Testis (tissue), 2 donors: ENCODE measurements around the gene SCGB1A1.

Source experiments
- POLR2A ChIP-seq: fragments of 450-650 bp; IDR thresholded peaks from one replicate; pipeline ENCODE4 v1.6.1; 2017; ENCODE audit warnings: antibody characterized with exemption, mild to moderate bottlenecking, moderate library complexity
- TF ChIP-seq, protein P1 (sequence below), 3 experiments: fragments of 450-650 bp in 2 of 3; fragments of 200-600 bp in 1 of 3; sonication (generic) in 1 of 3; IDR thresholded peaks; one replicate each; pipeline ENCODE4 v1.5.1; 2016 to 2019; ENCODE audit warnings: antibody characterized with exemption in 3 of 3, mild to moderate bottlenecking in 2 of 3, moderate library complexity in 1 of 3

DNA sequence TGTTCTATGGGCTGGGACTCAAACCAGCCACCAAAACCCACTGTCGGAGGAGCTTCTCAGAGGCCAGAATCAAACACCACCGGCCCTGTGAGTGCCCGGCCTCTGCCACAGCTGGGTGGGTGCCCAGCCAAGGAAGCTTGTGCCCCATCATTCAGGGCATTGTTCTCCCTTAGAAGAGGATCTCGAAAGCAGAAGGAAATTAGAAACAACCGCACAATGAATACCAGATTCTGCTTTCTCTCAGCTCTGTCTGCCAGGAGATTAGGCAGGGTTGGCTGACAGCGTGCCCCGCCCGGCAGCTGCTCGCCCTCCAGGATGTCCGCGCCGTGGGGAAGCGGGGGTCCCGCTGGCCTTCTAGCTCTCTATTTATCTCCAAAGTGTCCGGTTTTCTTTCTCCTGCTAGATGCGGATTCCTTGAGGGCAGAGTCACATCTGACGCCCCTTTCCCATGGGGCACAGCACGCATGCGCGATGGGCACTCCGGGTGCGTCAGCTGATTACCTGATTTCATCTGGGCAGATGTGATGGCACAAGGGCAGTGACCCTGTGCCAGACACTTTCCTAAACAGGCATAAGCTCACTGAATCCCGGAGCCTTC is 25.5 kb downstream of the SCGB1A1 start:
- TF ChIP-seq, protein P1, sequence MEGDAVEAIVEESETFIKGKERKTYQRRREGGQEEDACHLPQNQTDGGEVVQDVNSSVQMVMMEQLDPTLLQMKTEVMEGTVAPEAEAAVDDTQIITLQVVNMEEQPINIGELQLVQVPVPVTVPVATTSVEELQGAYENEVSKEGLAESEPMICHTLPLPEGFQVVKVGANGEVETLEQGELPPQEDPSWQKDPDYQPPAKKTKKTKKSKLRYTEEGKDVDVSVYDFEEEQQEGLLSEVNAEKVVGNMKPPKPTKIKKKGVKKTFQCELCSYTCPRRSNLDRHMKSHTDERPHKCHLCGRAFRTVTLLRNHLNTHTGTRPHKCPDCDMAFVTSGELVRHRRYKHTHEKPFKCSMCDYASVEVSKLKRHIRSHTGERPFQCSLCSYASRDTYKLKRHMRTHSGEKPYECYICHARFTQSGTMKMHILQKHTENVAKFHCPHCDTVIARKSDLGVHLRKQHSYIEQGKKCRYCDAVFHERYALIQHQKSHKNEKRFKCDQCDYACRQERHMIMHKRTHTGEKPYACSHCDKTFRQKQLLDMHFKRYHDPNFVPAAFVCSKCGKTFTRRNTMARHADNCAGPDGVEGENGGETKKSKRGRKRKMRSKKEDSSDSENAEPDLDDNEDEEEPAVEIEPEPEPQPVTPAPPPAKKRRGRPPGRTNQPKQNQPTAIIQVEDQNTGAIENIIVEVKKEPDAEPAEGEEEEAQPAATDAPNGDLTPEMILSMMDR (IDR thresholded peaks at IDR 0.05), result no peak
- no peak for TF ChIP-seq POLR2A
